SK-N-SH treated with all-trans-retinoic acid at 6 μM for 48 hours (cell line): ENCODE results near the gene MUC5B.

Experiments used
- ARNTL ChIP-seq: fragments of 450-650 bp; formaldehyde crosslinking; IDR thresholded peaks from 2 replicates; pipeline ENCODE4 v1.5.0; 2020; ENCODE audit warnings: low read depth, mild to moderate bottlenecking, moderate library complexity, borderline replicate concordance
- ESRRG ChIP-seq: fragments of 250-450 bp; sonication (Bioruptor Pico); IDR thresholded peaks from 2 replicates; pipeline ENCODE4 v1.6.1; 2021; ENCODE audit warnings: mild to moderate bottlenecking
- ISL1 ChIP-seq: fragments of 250-450 bp; sonication (Bioruptor Pico); IDR thresholded peaks from 2 replicates; pipeline ENCODE4 v2.1.2; 2022; ENCODE audit warnings: mild to moderate bottlenecking, moderate library complexity
- OSR1 ChIP-seq: fragments of 250-450 bp; sonication (Bioruptor Pico); IDR thresholded peaks from 2 replicates; pipeline ENCODE4 v1.8.0; 2022; ENCODE audit warnings: moderate library complexity, mild to moderate bottlenecking, inconsistent platforms
- RARB ChIP-seq: fragments of 250-450 bp; sonication (Bioruptor Pico); IDR thresholded peaks from 2 replicates; pipeline ENCODE4 v1.8.0; 2021; ENCODE audit warnings: mild to moderate bottlenecking, moderate library complexity
- TCF4 ChIP-seq: fragments of 250-450 bp; sonication (Bioruptor Pico); IDR thresholded peaks from 2 replicates; pipeline ENCODE4 v1.8.0; 2021; ENCODE audit warnings: mild to moderate bottlenecking, moderate library complexity, borderline replicate concordance
- TOX ChIP-seq: fragments of 250-450 bp; sonication (Bioruptor Pico); IDR thresholded peaks from 2 replicates; pipeline ENCODE4 v1.8.0; 2021; ENCODE audit warnings: mild to moderate bottlenecking, moderate library complexity, borderline replicate concordance
- ZC3H10 ChIP-seq: fragments of 250-450 bp; sonication (Bioruptor Pico); IDR thresholded peaks from 2 replicates; pipeline ENCODE4 v1.5.1; 2021; ENCODE audit warnings: mild to moderate bottlenecking, moderate library complexity
- ZNF8 ChIP-seq: fragments of 450-650 bp; formaldehyde crosslinking; IDR thresholded peaks from 2 replicates; pipeline ENCODE4 v1.5.0; 2020; ENCODE audit warnings: mild to moderate bottlenecking, moderate library complexity
- TF ChIP-seq, protein P1 (sequence below): fragments of 250-450 bp; sonication (Bioruptor Pico); IDR thresholded peaks from 2 replicates; pipeline ENCODE4 v1.8.0; 2020; ENCODE audit warnings: mild to moderate bottlenecking, moderate library complexity, borderline replicate concordance
- TF ChIP-seq, protein P2 (sequence below): fragments of 250-450 bp; sonication (Bioruptor Pico); IDR thresholded peaks from 2 replicates; pipeline ENCODE4 v1.5.1; 2021; ENCODE audit warnings: mild to moderate bottlenecking, moderate library complexity
- TF ChIP-seq, protein P3 (sequence below): fragments of 250-450 bp; sonication (Bioruptor Pico); IDR thresholded peaks from 2 replicates; pipeline ENCODE4 v1.8.0; 2021; ENCODE audit warnings: low read depth, mild to moderate bottlenecking, moderate library complexity, borderline replicate concordance
- TF ChIP-seq, protein P4 (sequence below): fragments of 250-450 bp; sonication (Bioruptor Pico); IDR thresholded peaks from 2 replicates; pipeline ENCODE4 v1.5.1; 2020; ENCODE audit warnings: low read depth, mild to moderate bottlenecking, moderate library complexity

DNA sequence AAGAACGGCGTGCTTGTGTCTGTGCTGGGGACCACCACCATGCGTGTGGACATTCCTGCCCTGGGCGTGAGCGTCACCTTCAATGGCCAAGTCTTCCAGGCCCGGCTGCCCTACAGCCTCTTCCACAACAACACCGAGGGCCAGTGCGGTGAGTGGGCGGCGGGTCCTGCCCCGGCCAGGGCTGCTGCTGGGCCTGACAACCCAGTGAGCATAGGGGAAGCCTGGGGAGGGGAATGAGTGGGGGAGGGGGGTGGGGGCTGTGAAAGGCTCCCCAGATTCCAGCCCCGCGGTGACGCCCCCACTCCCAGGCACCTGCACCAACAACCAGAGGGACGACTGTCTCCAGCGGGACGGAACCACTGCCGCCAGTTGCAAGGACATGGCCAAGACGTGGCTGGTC, 31.9 kb downstream of the MUC5B start:
- TF ChIP-seq, protein P1, sequence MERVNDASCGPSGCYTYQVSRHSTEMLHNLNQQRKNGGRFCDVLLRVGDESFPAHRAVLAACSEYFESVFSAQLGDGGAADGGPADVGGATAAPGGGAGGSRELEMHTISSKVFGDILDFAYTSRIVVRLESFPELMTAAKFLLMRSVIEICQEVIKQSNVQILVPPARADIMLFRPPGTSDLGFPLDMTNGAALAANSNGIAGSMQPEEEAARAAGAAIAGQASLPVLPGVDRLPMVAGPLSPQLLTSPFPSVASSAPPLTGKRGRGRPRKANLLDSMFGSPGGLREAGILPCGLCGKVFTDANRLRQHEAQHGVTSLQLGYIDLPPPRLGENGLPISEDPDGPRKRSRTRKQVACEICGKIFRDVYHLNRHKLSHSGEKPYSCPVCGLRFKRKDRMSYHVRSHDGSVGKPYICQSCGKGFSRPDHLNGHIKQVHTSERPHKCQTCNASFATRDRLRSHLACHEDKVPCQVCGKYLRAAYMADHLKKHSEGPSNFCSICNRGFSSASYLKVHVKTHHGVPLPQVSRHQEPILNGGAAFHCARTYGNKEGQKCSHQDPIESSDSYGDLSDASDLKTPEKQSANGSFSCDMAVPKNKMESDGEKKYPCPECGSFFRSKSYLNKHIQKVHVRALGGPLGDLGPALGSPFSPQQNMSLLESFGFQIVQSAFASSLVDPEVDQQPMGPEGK = no peak
- TF ChIP-seq, protein P2, sequence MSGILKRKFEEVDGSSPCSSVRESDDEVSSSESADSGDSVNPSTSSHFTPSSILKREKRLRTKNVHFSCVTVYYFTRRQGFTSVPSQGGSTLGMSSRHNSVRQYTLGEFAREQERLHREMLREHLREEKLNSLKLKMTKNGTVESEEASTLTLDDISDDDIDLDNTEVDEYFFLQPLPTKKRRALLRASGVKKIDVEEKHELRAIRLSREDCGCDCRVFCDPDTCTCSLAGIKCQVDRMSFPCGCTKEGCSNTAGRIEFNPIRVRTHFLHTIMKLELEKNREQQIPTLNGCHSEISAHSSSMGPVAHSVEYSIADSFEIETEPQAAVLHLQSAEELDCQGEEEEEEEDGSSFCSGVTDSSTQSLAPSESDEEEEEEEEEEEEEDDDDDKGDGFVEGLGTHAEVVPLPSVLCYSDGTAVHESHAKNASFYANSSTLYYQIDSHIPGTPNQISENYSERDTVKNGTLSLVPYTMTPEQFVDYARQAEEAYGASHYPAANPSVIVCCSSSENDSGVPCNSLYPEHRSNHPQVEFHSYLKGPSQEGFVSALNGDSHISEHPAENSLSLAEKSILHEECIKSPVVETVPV (CRISPR knock-in tag) = no peak
- TF ChIP-seq ESRRG (CRISPR knock-in tag) (no peak), OSR1 (CRISPR knock-in tag) (no peak), ZC3H10 (no peak), ARNTL (CRISPR knock-in tag) (no peak), TOX (CRISPR knock-in tag) (no peak), RARB (CRISPR knock-in tag) (no peak), ISL1 (no peak), TCF4 (CRISPR knock-in tag) (no peak), ZNF8 (CRISPR knock-in tag) (no peak)
- TF ChIP-seq, protein P3, sequence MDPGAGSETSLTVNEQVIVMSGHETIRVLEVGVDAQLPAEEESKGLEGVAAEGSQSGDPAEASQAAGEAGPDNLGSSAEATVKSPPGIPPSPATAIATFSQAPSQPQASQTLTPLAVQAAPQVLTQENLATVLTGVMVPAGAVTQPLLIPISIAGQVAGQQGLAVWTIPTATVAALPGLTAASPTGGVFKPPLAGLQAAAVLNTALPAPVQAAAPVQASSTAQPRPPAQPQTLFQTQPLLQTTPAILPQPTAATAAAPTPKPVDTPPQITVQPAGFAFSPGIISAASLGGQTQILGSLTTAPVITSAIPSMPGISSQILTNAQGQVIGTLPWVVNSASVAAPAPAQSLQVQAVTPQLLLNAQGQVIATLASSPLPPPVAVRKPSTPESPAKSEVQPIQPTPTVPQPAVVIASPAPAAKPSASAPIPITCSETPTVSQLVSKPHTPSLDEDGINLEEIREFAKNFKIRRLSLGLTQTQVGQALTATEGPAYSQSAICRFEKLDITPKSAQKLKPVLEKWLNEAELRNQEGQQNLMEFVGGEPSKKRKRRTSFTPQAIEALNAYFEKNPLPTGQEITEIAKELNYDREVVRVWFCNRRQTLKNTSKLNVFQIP (CRISPR knock-in tag) = no peak
- TF ChIP-seq, protein P4, sequence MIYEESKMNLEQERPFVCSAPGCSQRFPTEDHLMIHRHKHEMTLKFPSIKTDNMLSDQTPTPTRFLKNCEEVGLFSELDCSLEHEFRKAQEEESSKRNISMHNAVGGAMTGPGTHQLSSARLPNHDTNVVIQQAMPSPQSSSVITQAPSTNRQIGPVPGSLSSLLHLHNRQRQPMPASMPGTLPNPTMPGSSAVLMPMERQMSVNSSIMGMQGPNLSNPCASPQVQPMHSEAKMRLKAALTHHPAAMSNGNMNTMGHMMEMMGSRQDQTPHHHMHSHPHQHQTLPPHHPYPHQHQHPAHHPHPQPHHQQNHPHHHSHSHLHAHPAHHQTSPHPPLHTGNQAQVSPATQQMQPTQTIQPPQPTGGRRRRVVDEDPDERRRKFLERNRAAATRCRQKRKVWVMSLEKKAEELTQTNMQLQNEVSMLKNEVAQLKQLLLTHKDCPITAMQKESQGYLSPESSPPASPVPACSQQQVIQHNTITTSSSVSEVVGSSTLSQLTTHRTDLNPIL = no peak
